IMR-90 (cell line): Measurements from ENCODE around the gene NME7. TPM values are rescaled to one million over a fixed set of nuclear protein-coding genes. Genes with fewer than 3 reads are reported as not detected.

Experiments
- ATAC-seq: fragments of 200-7000 bp; cut with Tn5 transposase; 2 replicates; pipeline ENCODE4 v1.9.1; 2020; ENCODE audit warnings: low read depth, mild to moderate bottlenecking, moderate library complexity
- BruUV-seq: library from RNA; stranded (reverse); fragments of 400-500 nt; replicated peaks from 2 replicates; lab custom pipeline; 2021; lab: Mats Ljungman, UMichigan
- CTCF ChIA-PET: fragments of 300-600 bp; formaldehyde crosslinking; extraction: SDS; loops from one replicate; lab custom pipeline; 2021; ENCODE audit warnings: antibody characterized with exemption; lab: Yijun Ruan, JAX
- POLR2A ChIA-PET: fragments of 300-600 bp; sonication (Branson Sonifier 250); formaldehyde crosslinking; loops from one replicate; lab custom pipeline; 2022; ENCODE audit warnings: antibody characterized with exemption; ENCODE audit not compliant: unreplicated experiment; lab: Charles Lee
- DNase-seq: peaks from one replicate; pipeline ENCODE4 v3.0.0; 2013
- H2AFZ ChIP-seq: replicated peaks from 2 replicates; pipeline ENCODE3; 2013; ENCODE audit warnings: low read length, mild to moderate bottlenecking; ENCODE audit not compliant: poor library complexity
- H2AK5ac ChIP-seq: 2 replicates; pipeline ENCODE4 v1.6.1; 2013; ENCODE audit warnings: low read depth, low read length, inconsistent platforms
- H2AK9ac ChIP-seq: replicated peaks from 2 replicates; pipeline ENCODE3; 2013; ENCODE audit warnings: mild to moderate bottlenecking, low read depth, low read length, moderate library complexity; ENCODE audit not compliant: poor library complexity
- H2BK120ac ChIP-seq: 2 replicates; pipeline ENCODE4 v1.6.1; 2013; ENCODE audit warnings: low read depth, low read length, inconsistent platforms
- H2BK15ac ChIP-seq: 3 replicates; pipeline ENCODE4 v1.6.1; 2013; ENCODE audit warnings: low read depth, low read length, inconsistent platforms
- H2BK20ac ChIP-seq: 2 replicates; pipeline ENCODE4 v1.6.1; 2013; ENCODE audit warnings: low read depth, mild to moderate bottlenecking, inconsistent platforms, low read length, moderate library complexity
- H2BK5ac ChIP-seq: 2 replicates; pipeline ENCODE4 v1.6.1; 2013; ENCODE audit warnings: mild to moderate bottlenecking, low read depth, low read length, inconsistent platforms; ENCODE audit not compliant: poor library complexity, severe bottlenecking
- H3K14ac ChIP-seq: replicated peaks from 2 replicates; pipeline ENCODE4 v1.6.1; 2013; ENCODE audit warnings: low read depth, low read length, inconsistent platforms
- H3K18ac ChIP-seq: 2 replicates; pipeline ENCODE4 v1.6.1; 2013; ENCODE audit warnings: low read depth, low read length, control low read depth
- H3K23ac ChIP-seq: 2 replicates; pipeline ENCODE4 v1.6.1; 2013; ENCODE audit warnings: low read depth, low read length, inconsistent platforms
- H3K27ac ChIP-seq: 2 replicates; pipeline ENCODE4 v1.5.1; 2013; ENCODE audit warnings: mild to moderate bottlenecking, control low read depth, low read length; ENCODE audit not compliant: insufficient read depth
- H3K27me3 ChIP-seq: 2 replicates; pipeline ENCODE4 v1.6.1; 2013; ENCODE audit warnings: low read length; ENCODE audit not compliant: control insufficient read depth, insufficient read depth
- H3K36me3 ChIP-seq: 2 replicates; pipeline ENCODE4 v1.6.1; 2013; ENCODE audit warnings: low read length, mixed read lengths; ENCODE audit not compliant: control insufficient read depth, insufficient read depth
- H3K4ac ChIP-seq: 2 replicates; pipeline ENCODE4 v1.6.1; 2013; ENCODE audit warnings: low read depth, low read length, inconsistent platforms
- H3K4me1 ChIP-seq: 2 replicates; pipeline ENCODE4 v1.6.1; 2013; ENCODE audit warnings: low read length, mixed read lengths; ENCODE audit not compliant: control insufficient read depth, insufficient read depth
- H3K4me2 ChIP-seq: 2 replicates; pipeline ENCODE4 v1.6.1; 2013; ENCODE audit warnings: low read depth, mild to moderate bottlenecking, control low read depth, low read length, moderate library complexity
- H3K4me3 ChIP-seq: 2 replicates; pipeline ENCODE4 v1.5.1; 2013; ENCODE audit warnings: low read depth, mild to moderate bottlenecking, control low read depth, low read length, moderate library complexity; ENCODE audit not compliant: insufficient read depth
- H3K56ac ChIP-seq: 2 replicates; pipeline ENCODE4 v1.6.1; 2013; ENCODE audit warnings: low read length, inconsistent platforms; ENCODE audit not compliant: insufficient read depth; ENCODE audit errors: extremely low read depth
- H3K79me1 ChIP-seq, 2 experiments: 2 replicates each; pipeline ENCODE4 v1.6.1; 2013; ENCODE audit warnings: low read length in 2 of 2, inconsistent platforms in 1 of 2, low read depth in 1 of 2
- H3K9ac ChIP-seq: 2 replicates; pipeline ENCODE4 v1.6.1; 2013; ENCODE audit warnings: low read depth, low read length, control low read depth
- H3K9me1 ChIP-seq: 2 replicates; pipeline ENCODE4 v1.6.1; 2013; ENCODE audit warnings: low read length, inconsistent platforms; ENCODE audit not compliant: insufficient read depth
- H3K9me3 ChIP-seq: 2 replicates; pipeline ENCODE4 v1.6.1; 2013; ENCODE audit warnings: low read length; ENCODE audit not compliant: control insufficient read depth, insufficient read depth
- H4K20me1 ChIP-seq: 2 replicates; pipeline ENCODE4 v1.6.1; 2013; ENCODE audit warnings: low read length, inconsistent platforms; ENCODE audit not compliant: insufficient read depth
- H4K5ac ChIP-seq: 2 replicates; pipeline ENCODE4 v1.6.1; 2013; ENCODE audit warnings: mild to moderate bottlenecking, low read depth, low read length, control low read depth
- H4K8ac ChIP-seq, 2 experiments: 2 replicates each; pipeline ENCODE4 v1.6.1; 2013; ENCODE audit warnings: low read depth in 2 of 2, low read length in 2 of 2, control low read depth in 1 of 2, inconsistent platforms in 1 of 2
- H4K91ac ChIP-seq: 2 replicates; pipeline ENCODE4 v1.6.1; 2013; ENCODE audit warnings: low read depth, low read length, inconsistent platforms; ENCODE audit not compliant: insufficient read depth
- BHLHE40 ChIP-seq: fragments of 150-350 bp; IDR thresholded peaks from 2 replicates; pipeline ENCODE4 v1.6.1; 2016; ENCODE audit warnings: mild to moderate bottlenecking, low read depth, low read length
- CTCF ChIP-seq: conservative IDR thresholded peaks from 2 replicates; pipeline ENCODE4 v1.5.1; 2012; ENCODE audit warnings: mild to moderate bottlenecking, low read depth, low read length, improper control_type of control experiment
- ELK1 ChIP-seq: fragments of 150-350 bp; IDR thresholded peaks from 2 replicates; pipeline ENCODE4 v1.6.1; 2016; ENCODE audit warnings: low read depth, mild to moderate bottlenecking, low read length, moderate library complexity, borderline replicate concordance
- FOS ChIP-seq: fragments of 150-350 bp; IDR thresholded peaks from 2 replicates; pipeline ENCODE4 v1.6.1; 2016; ENCODE audit warnings: low read depth, low read length
- MAFK ChIP-seq: IDR thresholded peaks from 2 replicates; pipeline ENCODE4 v1.6.1; 2012; ENCODE audit warnings: low read depth, low read length, improper control_type of control experiment
- NFE2L2 ChIP-seq: fragments of 150-350 bp; IDR thresholded peaks from 2 replicates; pipeline ENCODE4 v1.6.1; 2016; ENCODE audit warnings: low read depth, mild to moderate bottlenecking, low read length
- POLR2A ChIP-seq: IDR thresholded peaks from 2 replicates; pipeline ENCODE4 v1.6.1; 2012; ENCODE audit warnings: mild to moderate bottlenecking, low read depth, low read length
- RCOR1 ChIP-seq: IDR thresholded peaks from 2 replicates; pipeline ENCODE4 v1.6.1; 2012; ENCODE audit warnings: mild to moderate bottlenecking, low read length, improper control_type of control experiment; ENCODE audit not compliant: insufficient replicate concordance
- RFX5 ChIP-seq: IDR thresholded peaks from 2 replicates; pipeline ENCODE4 v1.8.0; 2012; ENCODE audit warnings: low read depth, mild to moderate bottlenecking, low read length, moderate library complexity
- SMC3 ChIP-seq: fragments of 150-350 bp; IDR thresholded peaks from 2 replicates; pipeline ENCODE4 v1.6.1; 2016; ENCODE audit warnings: low read depth, mild to moderate bottlenecking, antibody characterized with exemption, low read length, moderate library complexity
- USF2 ChIP-seq: fragments of 150-350 bp; IDR thresholded peaks from 2 replicates; pipeline ENCODE4 v1.6.1; 2017; ENCODE audit warnings: mild to moderate bottlenecking, antibody characterized with exemption, low read length, low read depth
- WGBS, 2 experiments: methylation state at CpG; one replicate each; pipeline versions ENCODE4 v1.1.5 to v1.1.7; 2013; ENCODE audit warnings: missing lambda C conversion rate in 2 of 2; ENCODE audit not compliant: insufficient read length in 1 of 2; ENCODE audit errors: extremely low coverage in 2 of 2; 5-methylcytosine and 5-hydroxymethylcytosine counted together
- dilution Hi-C: fragments of 300-500 bp; cut with HindIII; formaldehyde crosslinking; loops from one replicate; pipeline ENCODE4 v1.14.3; 2018; ENCODE audit warnings: low sequenced_read_pairs; ENCODE audit not compliant: unreplicated experiment
- in situ Hi-C: fragments of 300-500 bp; cut with MboI; formaldehyde crosslinking; loops from 3 replicates; pipeline ENCODE4 v1.14.3; 2019; ENCODE audit warnings: low sequenced_read_pairs, inconsistent platforms, mixed read lengths
- intact Hi-C: fragments of 100-400 bp; cut with micrococcal nuclease; formaldehyde crosslinking; loops from 2 replicates; pipeline ENCODE4 v1.10.0; 2022
- polyA plus RNA-seq, 3 experiments: library from polyadenylated mRNA; depleted of rRNA; stranded (reverse); fragments of >200 nt; gene quantifications; 2 replicates each; pipeline ENCODE4 v1.2.3, GENCODE V29; 2012; ENCODE audit warnings: low replicate concordance in 1 of 3
- total RNA-seq: library from RNA; depleted of rRNA; stranded (reverse); fragments of >200 nt; gene quantifications from 2 replicates; pipeline ENCODE4 v1.2.3, GENCODE V29; 2012

Gene NME7
- total and polyA plus RNA-seq, 2 of the 4 experiments (the other 2 are of a cell fraction), result 18.3 to 22.4 TPM

- Histone ChIP-seq H3K4me2 (no peak overlapping the region), H2BK15ac (no peak overlapping the region), H3K9ac (no peak overlapping the region), H2AFZ (no peak overlapping the region), H4K20me1 (no peaks in the 10 kb centered on the region), H3K4me3 (no peak overlapping the region), H2BK5ac (no peak overlapping the region), H3K14ac (no peak overlapping the region), H2AK5ac (no peak overlapping the region), H3K56ac (no peak overlapping the region), H4K8ac (no peak overlapping the region), H3K18ac (no peak overlapping the region), H3K27me3 (peaks cover 3% of the 10 kb centered on the region), H3K9me3 (no peaks in the 10 kb centered on the region), H2BK20ac (no peak overlapping the region), H4K91ac (no peak overlapping the region), H3K4me1 (peaks cover 3% of the 10 kb centered on the region; the same call in 1 of the 2 replicates), H2BK120ac (no peak overlapping the region), H3K79me1 (no peaks in the 10 kb centered on the region), H4K5ac (no peak overlapping the region), H3K9me1 (no peaks in the 10 kb centered on the region; the same call in 1 of the 2 replicates), H3K4ac (no peak overlapping the region), H3K27ac (no peak overlapping the region), H3K36me3 (no peaks in the 10 kb centered on the region), H2AK9ac (no peak overlapping the region), H3K23ac (no peak overlapping the region)
- CTCF ChIA-PET, result no interaction called here
- WGBS, 2 experiments, result no CpG with 5 or more reads among the region's 2 CpGs
- DNase-seq, result no peak
- TF ChIP-seq ELK1 (no peak), POLR2A (no peak), CTCF (no peak), USF2 (no peak), RCOR1 (no peak), MAFK (no peak), NFE2L2 (no peak), BHLHE40 (no peak), FOS (no peak), RFX5 (no peak), SMC3 (no peak)
- no TSS peak for BruUV-seq
- ATAC-seq, result no peak
- intact Hi-C loops (no loop called here), in situ Hi-C loops (no loop called here), dilution Hi-C loops (no loop called here)
- POLR2A ChIA-PET, result no interaction called here
Measured at GRCh38 chr1:169099561-169099960, 268.0 kb downstream of the NME7 start.
